Measurements from ENCODE around the gene UST. TPM values are rescaled to one million over a fixed set of nuclear protein-coding genes. Genes with fewer than 3 reads are reported as not detected.

The UST gene
- total and polyA plus RNA-seq, 2 of the 8 experiments (the other 6 are each of a cell fraction or from before 2014, with no cell fraction given), result 13.5 to 34.5 TPM

- no peak for TF ChIP-seq ATF3 (IDR thresholded peaks at IDR 0.05; ENCODE audit: insufficient read depth, low read depth, low read length)
- no peak for TF ChIP-seq POLR2AphosphoS5 (IDR thresholded peaks at IDR 0.05; ENCODE audit: low read depth, low read length)
- no peak for TF ChIP-seq MAFK (IDR thresholded peaks at IDR 0.05; ENCODE audit: low read depth, low read length)
- TF ChIP-seq BRCA1 (IDR thresholded peaks at IDR 0.05; ENCODE audit: low read depth, low read length), result no peak
- TF ChIP-seq KDM4A (IDR thresholded peaks at IDR 0.05; ENCODE audit: low read depth, low read length, severe bottlenecking), result no peak
These were observed 305.7 kb downstream of the UST start (continued) for GRCh38 chr6:149052350-149053106.

All from H1 (cell line).